Stimulated activated CD4-positive, alpha-beta T cell treated with anti-CD3 and anti-CD28 coated beads, Interleukin-2, amount 100 ng/mL, for 4 hours (primary cell): ENCODE results near the gene ICAM2.
A peak's percentile ranks its signal among the peaks of the same experiment; 100 is the strongest.
"Not testable (repeated sequence)": the region's sequence is repeated elsewhere in the genome, so short reads cannot be mapped to it uniquely, and the experiment has no call there.

Experiments
- DNase-seq: peaks from one replicate; pipeline ENCODE4 v3.0.0-alpha.2; 2020; ENCODE audit warnings: low read depth

ICAM2 gene

GRCh38 chr17:64042700-64043485 lies 22.5 kb upstream of the ICAM2 start:
- DNase-seq = no peak

GRCh38 chr17:64041912-64042311 lies 21.5 kb upstream of the ICAM2 start:
- no peak for DNase-seq

GRCh38 chr17:64040206-64040605 lies 19.8 kb upstream of the ICAM2 start:
- DNase-seq = no peak

- DNase-seq = no peak
Observed at GRCh38 chr17:64039106-64039400, 18.6 kb upstream of the ICAM2 start.

- no peak for DNase-seq
Observed at GRCh38 chr17:64038331-64039105, 18.1 kb upstream of the ICAM2 start.

- no peak for DNase-seq
Observed at GRCh38 chr17:64037802-64038201, 17.4 kb upstream of the ICAM2 start.

GRCh38 chr17:64037180-64037579 lies 16.7 kb upstream of the ICAM2 start:
- DNase-seq = no peak

GRCh38 chr17:64036198-64036922 lies 15.9 kb upstream of the ICAM2 start:
- no peak for DNase-seq

GRCh38 chr17:64032081-64032480 lies 11.6 kb upstream of the ICAM2 start:
- DNase-seq = no peak

- DNase-seq = peak; percentile 52
Observed at GRCh38 chr17:64028874-64029464, 8.5 kb upstream of the ICAM2 start.

- peak; percentile 85 for DNase-seq
Observed at GRCh38 chr17:64025732-64026294, 5.4 kb upstream of the ICAM2 start.

GRCh38 chr17:64024781-64025731 lies 4.6 kb upstream of the ICAM2 start:
- DNase-seq = no peak

GRCh38 chr17:64024215-64024654 lies 3.8 kb upstream of the ICAM2 start:
- no peak for DNase-seq

- DNase-seq = no peak
Observed at GRCh38 chr17:64022611-64023063, 2.2 kb upstream of the ICAM2 start.

GRCh38 chr17:64019551-64019961 lies 877 bp downstream of the ICAM2 start:
- DNase-seq = not testable (repeated sequence)

- DNase-seq = no peak
Observed at GRCh38 chr17:64017381-64017980, 3.0 kb downstream of the ICAM2 start.

GRCh38 chr17:64016974-64017373 lies 3.5 kb downstream of the ICAM2 start:
- DNase-seq = no peak

GRCh38 chr17:64016231-64016784 lies 4.1 kb downstream of the ICAM2 start:
- DNase-seq = no peak

GRCh38 chr17:64015447-64015846 lies 5.0 kb downstream of the ICAM2 start:
- DNase-seq = no peak
